HG02943 (cell line): ENCODE results near the gene TBC1D2.
"Not testable (repeated sequence)": the region's sequence is repeated elsewhere in the genome, so short reads cannot be mapped to it uniquely, and the experiment has no call there.

ENCODE experiments used
- ATAC-seq: cut with Tn5 transposase; IDR thresholded peaks from one replicate; pipeline ENCODE4 v1.9.1; 2021; ENCODE audit warnings: mild to moderate bottlenecking, low read depth, moderate library complexity; ENCODE audit not compliant: unreplicated experiment

TBC1D2 gene

GRCh38 chr9:98175762-98176161, 79.7 kb downstream of the TBC1D2 start:
- no peak for ATAC-seq

GRCh38 chr9:98175028-98175569, 80.3 kb downstream of the TBC1D2 start:
- no peak for ATAC-seq

GRCh38 chr9:98174502-98174918, 80.9 kb downstream of the TBC1D2 start:
- ATAC-seq = not testable (repeated sequence)

- ATAC-seq = no peak
Measured at GRCh38 chr9:98173181-98173580, 82.3 kb downstream of the TBC1D2 start.

- ATAC-seq = no peak
Measured at GRCh38 chr9:98172604-98173003, 82.8 kb downstream of the TBC1D2 start.

- ATAC-seq = no peak
Measured at GRCh38 chr9:98171176-98171925, 84.1 kb downstream of the TBC1D2 start.

- peak; percentile 88 for ATAC-seq
Measured at GRCh38 chr9:98168941-98169488, 86.4 kb downstream of the TBC1D2 start.

- ATAC-seq = no peak
Measured at GRCh38 chr9:98168153-98168780, 87.2 kb downstream of the TBC1D2 start.

- ATAC-seq = no peak
Measured at GRCh38 chr9:98164912-98165311, 90.5 kb downstream of the TBC1D2 start.

- no peak for ATAC-seq
Measured at GRCh38 chr9:98162613-98163012, 92.8 kb downstream of the TBC1D2 start.

GRCh38 chr9:98161851-98162250, 93.6 kb downstream of the TBC1D2 start:
- ATAC-seq = no peak

- ATAC-seq = no peak
Measured at GRCh38 chr9:98159790-98160189, 95.7 kb downstream of the TBC1D2 start.

- ATAC-seq = no peak
Measured at GRCh38 chr9:98159301-98159700, 96.1 kb downstream of the TBC1D2 start.

- ATAC-seq = no peak
Measured at GRCh38 chr9:98158071-98158831, 97.2 kb downstream of the TBC1D2 start.

- ATAC-seq = no peak
Measured at GRCh38 chr9:98157372-98157771, 98.1 kb downstream of the TBC1D2 start.

- ATAC-seq = no peak
Measured at GRCh38 chr9:98154678-98155077, 100.8 kb downstream of the TBC1D2 start.

GRCh38 chr9:98152526-98152925, 102.9 kb downstream of the TBC1D2 start:
- no peak for ATAC-seq

- no peak for ATAC-seq
Measured at GRCh38 chr9:98150721-98151120, 104.7 kb downstream of the TBC1D2 start.

GRCh38 chr9:98150164-98150563, 105.3 kb downstream of the TBC1D2 start:
- ATAC-seq = no peak

GRCh38 chr9:98149422-98149821, 106.0 kb downstream of the TBC1D2 start:
- ATAC-seq = no peak
